HCT116 (cell line): ENCODE results near the gene RLF. TPM values are rescaled to one million over a fixed set of nuclear protein-coding genes. Genes with fewer than 3 reads are reported as not detected.

Experiments
- ATAC-seq: fragments of 200-7000 bp; cut with Tn5 transposase; 2 replicates; pipeline ENCODE4 v1.9.1; 2020; ENCODE audit warnings: mild to moderate bottlenecking, moderate library complexity
- BruUV-seq: library from RNA; stranded (reverse); fragments of 400-500 nt; replicated peaks from 2 replicates; lab custom pipeline; 2021; lab: Mats Ljungman, UMichigan
- CTCF ChIA-PET: fragments of 300-600 bp; sonication (Branson Sonifier 250); formaldehyde crosslinking; loops from one replicate; lab custom pipeline; 2021; ENCODE audit warnings: antibody characterized with exemption; lab: Charles Lee
- POLR2A ChIA-PET: fragments of 300-600, 350-600 bp; sonication (Branson Sonifier 250); formaldehyde crosslinking; loops from one replicate; lab custom pipeline; 2021; ENCODE audit warnings: antibody characterized with exemption; lab: Charles Lee
- RAD21 ChIA-PET, 2 experiments: fragments of 300-600 bp; sonication (Branson Sonifier 250); formaldehyde crosslinking; loops; one replicate each; lab custom pipeline; 2023; ENCODE audit warnings: low total read pairs in 2 of 2; ENCODE audit not compliant: uncharacterized antibody in 2 of 2, unreplicated experiment in 2 of 2, low non-redundant PET in 1 of 2; lab: Charles Lee
- DNase-seq: peaks from one replicate; pipeline ENCODE4 v3.0.0-alpha.2; 2010; ENCODE audit warnings: low read depth, low spot score
- H2AFZ ChIP-seq: fragments of 200-600 bp; shearing (Covaris generic), sonication (generic); 2 replicates; pipeline ENCODE4 v1.6.1; 2017; ENCODE audit warnings: low read depth, mixed run types, mixed read lengths, antibody characterized with exemption, low read length; ENCODE audit not compliant: poor library complexity, severe bottlenecking
- H3K27ac ChIP-seq: 2 replicates; pipeline ENCODE4 v1.5.1; 2012; ENCODE audit warnings: low read depth, low read length
- H3K27me3 ChIP-seq: fragments of 200-600 bp; sonication (generic); 2 replicates; pipeline ENCODE4 v1.6.1; 2016; ENCODE audit warnings: mixed run types, low read length, mixed read lengths; ENCODE audit not compliant: insufficient read depth
- H3K36me3 ChIP-seq, 2 experiments: fragments of 200-500 bp in 1 of 2; fragments of 200-600 bp in 1 of 2; sonication (Bioruptor generic) in 1 of 2; sonication (generic) in 1 of 2; 2 replicates each; pipeline versions ENCODE4 v1.5.1 to v1.6.1; 2014 to 2016; ENCODE audit warnings: low read length in 2 of 2, inconsistent platforms in 1 of 2, mixed read lengths in 1 of 2, mixed run types in 1 of 2; ENCODE audit not compliant: insufficient read depth in 2 of 2, control insufficient read depth in 1 of 2
- H3K4me1 ChIP-seq, 2 experiments: fragments of 200-600 bp in 1 of 2; sonication (generic) in 1 of 2; 2 replicates each; pipeline versions ENCODE4 v1.5.1 to v1.6.1; 2012 to 2017; ENCODE audit warnings: low read length in 2 of 2, inconsistent platforms in 1 of 2, mild to moderate bottlenecking in 1 of 2, mixed read lengths in 1 of 2, mixed run types in 1 of 2, moderate library complexity in 1 of 2; ENCODE audit not compliant: insufficient read depth in 2 of 2, control insufficient read depth in 1 of 2
- H3K4me2 ChIP-seq: fragments of 200-600 bp; sonication (generic); 2 replicates; pipeline ENCODE4 v1.6.1; 2017; ENCODE audit warnings: mixed run types, low read length, mixed read lengths
- H3K4me3 ChIP-seq, 2 experiments: fragments of 200-600 bp in 1 of 2; sonication (generic) in 1 of 2; replicated peaks in 1 of 2; 2 replicates each; pipeline ENCODE4 v1.5.1; 2011 to 2016; ENCODE audit warnings: low read length in 2 of 2, control low read depth in 1 of 2, low read depth in 1 of 2, mild to moderate bottlenecking in 1 of 2, mixed read lengths in 1 of 2, mixed run types in 1 of 2
- H3K79me2 ChIP-seq: fragments of 200-600 bp; sonication (generic); 2 replicates; pipeline ENCODE4 v1.6.1; 2017; ENCODE audit warnings: mild to moderate bottlenecking, mixed run types, low read length, moderate library complexity, mixed read lengths; ENCODE audit not compliant: insufficient read depth
- H3K9ac ChIP-seq: fragments of 200-600 bp; sonication (generic); 2 replicates; pipeline ENCODE4 v1.6.1; 2016; ENCODE audit warnings: low read length, mixed read lengths
- H3K9me2 ChIP-seq: fragments of 200-600 bp; sonication (generic), shearing (Covaris generic); 2 replicates; pipeline ENCODE4 v1.6.1; 2017; ENCODE audit warnings: mixed run types, mild to moderate bottlenecking, moderate library complexity; ENCODE audit not compliant: insufficient read depth
- H3K9me3 ChIP-seq, 2 experiments: fragments of 200-500 bp in 1 of 2; fragments of 200-600 bp in 1 of 2; sonication (Bioruptor generic) in 1 of 2; sonication (generic) in 1 of 2; 2 replicates each; pipeline ENCODE4 v1.6.1; 2014 to 2017; ENCODE audit warnings: low read length in 2 of 2, mixed read lengths in 2 of 2, inconsistent platforms in 1 of 2, low read depth in 1 of 2, mild to moderate bottlenecking in 1 of 2, mixed run types in 1 of 2, moderate library complexity in 1 of 2; ENCODE audit not compliant: control insufficient read depth in 1 of 2, insufficient read depth in 1 of 2
- H4K20me1 ChIP-seq: fragments of 200-600 bp; sonication (generic), shearing (Covaris generic); 2 replicates; pipeline ENCODE4 v1.6.1; 2017; ENCODE audit warnings: mixed run types, mild to moderate bottlenecking, moderate library complexity; ENCODE audit not compliant: insufficient read depth
- ATF3 ChIP-seq: IDR thresholded peaks from 2 replicates; pipeline ENCODE4 v1.6.1; 2012
- CBX3 ChIP-seq: IDR thresholded peaks from 2 replicates; pipeline ENCODE4 v1.6.1; 2012; ENCODE audit warnings: low read depth
- CEBPB ChIP-seq: IDR thresholded peaks from 2 replicates; pipeline ENCODE4 v1.6.1; 2012; ENCODE audit warnings: low read depth
- EGR1 ChIP-seq: IDR thresholded peaks from 2 replicates; pipeline ENCODE4 v1.6.1; 2012; ENCODE audit warnings: low read depth
- EZH2 ChIP-seq: fragments of 200-600 bp; sonication (generic); IDR thresholded peaks from 2 replicates; pipeline ENCODE4 v1.6.1; 2017; ENCODE audit warnings: antibody characterized with exemption, mixed run types
- EZH2phosphoT487 ChIP-seq: fragments of 200-600 bp; IDR thresholded peaks from 2 replicates; pipeline ENCODE4 v1.6.1; 2018; ENCODE audit warnings: antibody characterized with exemption, borderline replicate concordance
- FOSL1 ChIP-seq: IDR thresholded peaks from 2 replicates; pipeline ENCODE4 v1.6.1; 2012; ENCODE audit warnings: low read depth
- POLR2A ChIP-seq: IDR thresholded peaks from 2 replicates; pipeline ENCODE4 v1.7.0; 2011; ENCODE audit warnings: borderline replicate concordance; ENCODE audit not compliant: insufficient read depth, insufficient read length; ENCODE audit errors: extremely low read depth
- POLR2AphosphoS5 ChIP-seq: IDR thresholded peaks from 2 replicates; pipeline ENCODE4 v1.6.1; 2011; ENCODE audit warnings: mild to moderate bottlenecking, low read depth, low read length, moderate library complexity
- RAD21 ChIP-seq: IDR thresholded peaks from 2 replicates; pipeline ENCODE4 v1.6.1; 2012; ENCODE audit warnings: low read depth, mild to moderate bottlenecking
- SIN3A ChIP-seq: IDR thresholded peaks from 2 replicates; pipeline ENCODE4 v1.6.1; 2012; ENCODE audit warnings: low read depth
- SRF ChIP-seq: IDR thresholded peaks from 2 replicates; pipeline ENCODE4 v1.6.1; 2012; ENCODE audit warnings: low read depth
- TCF7L2 ChIP-seq: IDR thresholded peaks from 2 replicates; pipeline ENCODE4 v1.7.0; 2011; ENCODE audit warnings: borderline replicate concordance, inconsistent platforms; ENCODE audit not compliant: insufficient read depth, insufficient read length; ENCODE audit errors: extremely low read depth
- YY1 ChIP-seq: IDR thresholded peaks from 2 replicates; pipeline ENCODE4 v1.6.1; 2011; ENCODE audit warnings: low read length, low read depth, moderate library complexity, mild to moderate bottlenecking; ENCODE audit not compliant: insufficient replicate concordance; ENCODE audit errors: extremely low read depth
- ZFX ChIP-seq: fragments of 450-650 bp; IDR thresholded peaks from 2 replicates; pipeline ENCODE4 v1.6.1; 2017
- ZNF274 ChIP-seq: fragments of 200-500 bp; sonication (Bioruptor generic); IDR thresholded peaks from 2 replicates; pipeline ENCODE4 v1.6.1; 2014; ENCODE audit warnings: mild to moderate bottlenecking, low read depth, low read length, inconsistent platforms
- intact Hi-C: fragments of 100-400 bp; cut with micrococcal nuclease; formaldehyde crosslinking; loops from 2 replicates; pipeline ENCODE4 v1.10.0; 2022
- total RNA-seq: library from RNA; stranded (reverse); gene quantifications from one replicate; pipeline ENCODE4 v1.2.1, GENCODE V29; 2021; ENCODE audit not compliant: unreplicated experiment
- TF ChIP-seq, protein P1 (sequence below): IDR thresholded peaks from 2 replicates; pipeline ENCODE4 v1.6.1; 2012

The RLF gene
- total RNA-seq, 1 experiment from 2014 or later, result 20.5 TPM

DNA sequence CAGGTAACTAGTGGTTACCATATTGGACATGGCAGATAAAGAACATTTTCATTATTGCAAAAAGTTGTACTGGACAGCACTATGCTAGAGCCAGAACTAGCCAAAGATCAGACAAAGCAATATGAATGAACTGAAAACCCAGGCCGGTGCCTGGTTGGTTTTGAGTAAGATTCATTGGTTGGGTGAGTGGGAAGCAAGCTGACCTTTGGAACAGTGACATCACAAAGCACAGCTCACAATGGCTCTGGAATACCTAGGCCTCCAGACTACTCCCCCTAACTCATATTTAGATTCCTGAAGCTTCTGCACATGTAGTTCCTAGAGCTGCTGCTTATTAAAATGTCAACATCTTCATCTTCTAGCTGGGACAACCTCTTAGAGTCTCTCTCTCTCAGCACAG lies 86.5 kb downstream of the RLF start, which contains the start of gene TMCO2:
Gene TMCO2 (plus strand): TSS at position 283 of the 400 bp plus-strand sequence. CDS start 57 bp downstream, at position 340.
- RAD21 ChIA-PET, result interaction anchor here in 1 of 2 experiments (0.6 kb wide), 1 partner anchor 10 kb away, joined by 4 read pairs; no protein-coding TSS in a partner anchor
- intact Hi-C loops, result no loop called here
- H3K79me2 ChIP-seq, result no peaks in the 10 kb centered on the region
- BruUV-seq, result no TSS peak
- no peaks in the 10 kb centered on the region for H3K27me3 ChIP-seq
- DNase-seq, result no peak
- H3K9me2 ChIP-seq, result no peaks in the 10 kb centered on the region
- POLR2A ChIA-PET, result no interaction called here
- no peak within 1 kb of the TSS for H3K4me3 ChIP-seq
- H4K20me1 ChIP-seq, result no peaks in the 10 kb centered on the region
- no peak within 1 kb of the TSS for H3K9ac ChIP-seq
- H3K27ac ChIP-seq, result no peak within 1 kb of the TSS
- H2AFZ ChIP-seq, result no peak within 1 kb of the TSS
- CTCF ChIA-PET, result interaction anchor here (1.5 kb wide), 1 partner anchor 10 kb away, joined by 3 read pairs; the partner anchor contains the start of gene ZMPSTE24
- H3K4me2 ChIP-seq, result no peak within 1 kb of the TSS
- H3K4me1 ChIP-seq, result peaks cover 3 to 23% of the 10 kb centered on the region in 2 experiments
- TF ChIP-seq ZNF274, result no peak
- no peak for TF ChIP-seq EGR1
- no peak for TF ChIP-seq SRF
- no peak for TF ChIP-seq FOSL1
- no peak for TF ChIP-seq CBX3
- TF ChIP-seq TCF7L2, result no peak
- no peak for TF ChIP-seq ZFX
- TF ChIP-seq POLR2AphosphoS5, result no peak
- TF ChIP-seq EZH2phosphoT487, result no peak
- no peak for TF ChIP-seq YY1
- no peak for TF ChIP-seq POLR2A
- no peak for ATAC-seq
- no peaks in the 10 kb centered on the region for H3K36me3 ChIP-seq
- H3K9me3 ChIP-seq, result no peaks in the 10 kb centered on the region

DNA sequence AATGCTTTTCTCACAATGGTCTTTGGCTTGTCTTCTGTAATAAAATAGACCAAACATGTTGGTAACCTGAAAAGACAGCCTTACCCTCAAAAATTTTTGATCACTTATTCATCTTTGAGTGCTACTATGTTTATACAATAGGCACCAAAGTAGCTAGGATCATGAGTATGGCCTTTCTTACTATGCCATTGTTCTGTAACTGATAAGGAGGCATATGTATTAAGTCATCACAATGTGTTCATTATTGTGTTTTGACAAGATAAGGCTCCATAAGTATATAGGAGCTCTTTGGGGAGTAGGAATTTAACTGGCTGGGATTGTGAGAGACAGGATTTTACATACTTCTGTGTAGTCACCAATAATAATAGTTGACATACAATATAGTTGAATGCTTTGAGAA lies 87.2 kb downstream of the RLF start:
- no peaks in the 10 kb centered on the region for H3K36me3 ChIP-seq
- H3K4me3 ChIP-seq, result no peak overlapping the region
- no peak for TF ChIP-seq SIN3A
- TF ChIP-seq EZH2, result no peak
- TF ChIP-seq CBX3, result no peak
- no peak for TF ChIP-seq TCF7L2
- no peak for TF ChIP-seq SRF
- TF ChIP-seq, protein P1, sequence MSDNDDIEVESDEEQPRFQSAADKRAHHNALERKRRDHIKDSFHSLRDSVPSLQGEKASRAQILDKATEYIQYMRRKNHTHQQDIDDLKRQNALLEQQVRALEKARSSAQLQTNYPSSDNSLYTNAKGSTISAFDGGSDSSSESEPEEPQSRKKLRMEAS, result no peak
- no peak for TF ChIP-seq RAD21
- no peak for TF ChIP-seq CEBPB
- TF ChIP-seq YY1, result no peak
- no peak for TF ChIP-seq ATF3
- DNase-seq (no peak), ATAC-seq (no peak)
- CTCF ChIA-PET, result no interaction called here
- BruUV-seq, result no TSS peak
- intact Hi-C loops, result no loop called here
- H3K27me3 ChIP-seq, result no peaks in the 10 kb centered on the region
- POLR2A ChIA-PET, result no interaction called here
- no peaks in the 10 kb centered on the region for H4K20me1 ChIP-seq
- H3K4me1 ChIP-seq, result peaks cover 3 to 19% of the 10 kb centered on the region in 2 experiments; a peak in 3 of 4 replicates
- no peak overlapping the region for H3K9ac ChIP-seq
- no peak overlapping the region for H3K4me2 ChIP-seq
- H2AFZ ChIP-seq, result no peak overlapping the region
- H3K79me2 ChIP-seq, result no peaks in the 10 kb centered on the region
- RAD21 ChIA-PET, result interaction anchor here in 1 of 2 experiments (0.6 kb wide), 1 partner anchor 9 kb away, joined by 4 read pairs; no protein-coding TSS in a partner anchor
- no peaks in the 10 kb centered on the region for H3K9me3 ChIP-seq
- no peaks in the 10 kb centered on the region for H3K9me2 ChIP-seq
- H3K27ac ChIP-seq, result no peak overlapping the region
